ENCODE data around the gene ARHGEF12.

Gene ARHGEF12

DNA sequence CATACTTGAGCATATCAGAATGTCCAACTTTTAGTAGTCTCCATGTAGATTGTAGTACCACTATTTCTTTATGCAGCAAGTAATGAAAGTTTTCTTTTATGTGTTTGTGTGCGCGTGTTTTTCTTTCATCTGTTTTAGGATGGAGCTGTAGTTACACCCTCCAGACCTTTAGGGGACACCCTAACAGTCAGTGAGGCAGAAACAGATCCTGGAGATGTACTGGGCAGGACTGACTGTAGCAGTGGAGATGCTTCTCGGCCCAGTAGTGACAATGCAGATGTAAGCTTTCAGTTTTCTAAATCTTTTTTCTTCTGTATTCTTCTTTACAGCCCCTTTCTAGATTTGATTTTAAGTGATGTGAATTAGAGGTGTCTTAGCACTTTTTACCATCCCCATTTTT lies 95.4 kb downstream of the ARHGEF12 start:
- TF ChIP-seq, protein P1, sequence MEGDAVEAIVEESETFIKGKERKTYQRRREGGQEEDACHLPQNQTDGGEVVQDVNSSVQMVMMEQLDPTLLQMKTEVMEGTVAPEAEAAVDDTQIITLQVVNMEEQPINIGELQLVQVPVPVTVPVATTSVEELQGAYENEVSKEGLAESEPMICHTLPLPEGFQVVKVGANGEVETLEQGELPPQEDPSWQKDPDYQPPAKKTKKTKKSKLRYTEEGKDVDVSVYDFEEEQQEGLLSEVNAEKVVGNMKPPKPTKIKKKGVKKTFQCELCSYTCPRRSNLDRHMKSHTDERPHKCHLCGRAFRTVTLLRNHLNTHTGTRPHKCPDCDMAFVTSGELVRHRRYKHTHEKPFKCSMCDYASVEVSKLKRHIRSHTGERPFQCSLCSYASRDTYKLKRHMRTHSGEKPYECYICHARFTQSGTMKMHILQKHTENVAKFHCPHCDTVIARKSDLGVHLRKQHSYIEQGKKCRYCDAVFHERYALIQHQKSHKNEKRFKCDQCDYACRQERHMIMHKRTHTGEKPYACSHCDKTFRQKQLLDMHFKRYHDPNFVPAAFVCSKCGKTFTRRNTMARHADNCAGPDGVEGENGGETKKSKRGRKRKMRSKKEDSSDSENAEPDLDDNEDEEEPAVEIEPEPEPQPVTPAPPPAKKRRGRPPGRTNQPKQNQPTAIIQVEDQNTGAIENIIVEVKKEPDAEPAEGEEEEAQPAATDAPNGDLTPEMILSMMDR (IDR thresholded peaks at IDR 0.05; ENCODE audit: borderline replicate concordance, insufficient read depth, low read depth, low read length): peak; percentile 18; the same call in 1 of the 2 replicates
- H3K4me3 ChIP-seq (ENCODE audit: low read depth, low read length): no peak overlapping the region

DNA sequence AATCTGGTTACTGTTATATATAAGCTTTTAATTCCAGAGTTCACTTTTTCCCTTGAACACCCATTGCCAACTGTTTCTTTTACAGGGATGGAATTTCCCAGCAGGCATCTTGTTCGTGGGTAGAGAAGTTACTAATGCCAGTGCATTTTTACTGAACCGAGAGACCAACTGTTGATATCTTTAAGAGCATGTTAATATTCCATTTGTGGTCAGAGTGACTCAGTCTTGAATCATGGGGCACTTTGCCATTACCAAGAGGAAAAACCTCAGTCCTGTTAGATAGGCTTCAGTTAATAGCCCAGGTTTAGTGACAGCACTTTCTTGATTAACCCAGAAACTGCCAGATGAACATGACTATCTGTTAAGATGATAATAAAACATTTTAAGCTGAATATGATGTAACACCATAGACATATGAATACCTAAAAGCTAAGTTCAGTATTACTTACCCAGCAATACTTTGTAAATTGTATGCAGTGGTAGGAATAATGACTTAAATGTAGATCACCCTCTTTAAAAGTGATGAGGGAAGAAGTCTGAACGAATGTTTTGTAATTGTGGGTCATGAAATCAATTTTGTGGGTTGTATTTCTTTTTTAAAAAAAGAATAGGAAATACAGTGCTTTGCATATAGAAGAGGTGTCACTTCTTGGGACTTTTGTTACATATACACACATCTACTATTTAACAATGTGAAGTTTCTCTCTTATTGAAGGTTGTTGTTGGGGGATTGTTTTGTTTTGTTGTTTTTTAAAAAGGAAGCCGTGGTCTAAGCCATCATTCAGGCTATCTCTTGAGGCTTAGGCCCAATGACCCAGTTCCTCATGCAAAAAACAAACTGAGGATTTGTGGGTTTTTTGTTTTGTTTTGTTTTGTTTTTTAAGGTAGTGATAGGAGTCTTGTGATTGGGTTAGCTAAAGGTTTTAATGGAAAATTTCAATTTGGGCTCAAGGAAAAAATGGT lies 96.1 kb downstream of the ARHGEF12 start:
- TF ChIP-seq, protein P1 (IDR thresholded peaks at IDR 0.05; ENCODE audit: borderline replicate concordance, insufficient read depth, low read depth, low read length): no peak
- H3K4me3 ChIP-seq (ENCODE audit: low read depth, low read length): no peak overlapping the region

DNA sequence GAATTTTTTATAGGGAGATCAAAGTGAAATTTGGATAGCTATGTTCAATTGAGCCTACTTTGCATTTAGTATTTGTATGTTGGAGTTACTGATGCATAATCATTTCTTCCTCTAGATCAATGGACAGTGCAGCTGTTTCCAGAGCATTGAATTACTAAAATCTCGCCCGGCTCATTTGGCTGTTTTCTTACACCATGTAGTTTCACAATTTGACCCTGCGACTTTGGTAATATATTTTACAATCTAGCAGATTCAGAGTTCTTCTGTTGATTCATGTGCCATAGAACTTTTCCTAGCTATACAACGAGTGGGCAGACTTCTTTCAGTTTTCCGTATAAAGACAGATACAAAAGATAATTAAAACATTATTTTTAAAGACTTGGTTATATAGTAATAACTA lies 105.4 kb downstream of the ARHGEF12 start:
- H3K4me3 ChIP-seq (ENCODE audit: low read depth, low read length): no peak overlapping the region
- TF ChIP-seq, protein P1 (IDR thresholded peaks at IDR 0.05; ENCODE audit: borderline replicate concordance, insufficient read depth, low read depth, low read length): no peak

DNA sequence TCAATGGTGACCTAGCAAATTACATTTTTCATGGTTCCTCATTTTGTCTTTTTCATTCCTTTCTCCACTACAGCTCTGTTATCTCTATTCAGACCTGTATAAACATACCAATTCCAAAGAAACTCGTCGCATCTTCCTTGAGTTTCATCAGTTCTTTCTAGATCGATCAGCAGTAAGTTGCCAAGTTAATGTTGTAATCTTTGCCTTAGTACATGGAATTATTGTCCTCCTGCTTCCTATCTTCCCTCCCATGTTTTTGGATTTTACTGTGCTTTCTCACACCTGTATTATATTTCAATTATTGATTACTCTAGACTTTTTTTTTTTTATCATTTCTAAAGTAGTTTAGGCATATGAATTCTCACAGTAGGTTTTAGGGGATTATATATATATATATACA lies 105.8 kb downstream of the ARHGEF12 start:
- TF ChIP-seq, protein P1 (IDR thresholded peaks at IDR 0.05; ENCODE audit: borderline replicate concordance, insufficient read depth, low read depth, low read length): no peak
- H3K4me3 ChIP-seq (ENCODE audit: low read depth, low read length): no peak overlapping the region

DNA sequence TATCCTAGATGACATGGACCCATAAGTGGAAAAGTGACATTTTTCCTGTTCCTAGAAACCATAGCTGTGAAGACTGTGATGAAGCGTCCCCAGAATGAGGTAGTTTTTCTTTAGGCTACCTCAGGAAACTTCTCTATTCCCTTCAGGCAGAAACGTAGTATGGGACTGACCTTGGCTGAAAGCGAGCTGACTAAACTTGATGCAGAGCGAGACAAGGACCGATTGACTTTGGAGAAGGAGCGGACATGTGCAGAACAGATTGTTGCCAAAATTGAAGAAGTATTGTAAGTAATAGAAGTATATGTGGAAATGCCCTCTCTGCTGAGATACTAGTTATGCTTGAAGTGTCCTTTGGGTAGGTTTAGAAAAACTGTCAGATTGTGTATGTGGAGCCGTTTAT lies 110.6 kb downstream of the ARHGEF12 start:
- no peak overlapping the region for H3K4me3 ChIP-seq (ENCODE audit: low read depth, low read length)
- TF ChIP-seq, protein P1 (IDR thresholded peaks at IDR 0.05; ENCODE audit: borderline replicate concordance, insufficient read depth, low read depth, low read length): no peak

DNA sequence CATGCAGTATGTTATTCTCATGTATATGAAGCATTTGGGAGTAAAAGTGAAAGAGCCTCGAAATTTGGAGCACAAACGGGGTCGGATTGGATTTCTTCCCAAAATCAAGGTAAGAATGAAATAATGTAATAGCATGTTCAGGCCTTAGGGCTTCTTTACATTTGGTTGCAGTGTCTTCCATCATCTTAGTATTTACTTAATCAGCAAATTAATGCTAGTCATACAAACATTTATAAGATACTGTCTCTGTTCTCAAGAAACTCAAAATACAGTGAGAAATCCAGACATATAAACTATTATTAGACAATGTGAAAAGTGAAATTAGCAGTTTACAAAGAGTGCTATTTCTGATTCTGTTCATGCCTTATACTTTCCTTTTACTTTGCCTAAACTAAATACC lies 112.0 kb downstream of the ARHGEF12 start:
- H3K4me3 ChIP-seq (ENCODE audit: low read depth, low read length): no peak overlapping the region
- TF ChIP-seq, protein P1 (IDR thresholded peaks at IDR 0.05; ENCODE audit: borderline replicate concordance, insufficient read depth, low read depth, low read length): no peak

DNA sequence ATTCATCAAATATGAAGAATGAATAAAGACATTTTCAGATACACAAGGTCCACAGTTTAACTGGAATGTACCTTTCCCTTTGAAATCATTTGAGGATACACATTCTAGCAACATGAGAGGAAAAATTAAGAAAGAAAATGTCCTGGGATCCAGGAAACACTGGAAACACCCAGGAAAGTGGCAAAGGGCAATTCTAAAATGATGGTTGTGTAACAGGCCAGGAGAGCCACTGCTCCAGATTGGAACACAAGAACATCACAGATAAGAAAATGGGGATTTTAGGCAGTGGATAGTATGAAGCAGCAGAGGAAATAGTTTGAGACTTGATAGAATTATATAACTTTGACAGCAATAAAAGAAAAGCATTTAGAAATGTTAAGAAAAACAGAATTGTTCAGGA lies 119.3 kb downstream of the ARHGEF12 start:
- TF ChIP-seq, protein P1 (IDR thresholded peaks at IDR 0.05; ENCODE audit: borderline replicate concordance, insufficient read depth, low read depth, low read length): no peak
- no peak overlapping the region for H3K4me3 ChIP-seq (ENCODE audit: low read depth, low read length)

All from GM12875 (cell line).